Activated CD4-positive, alpha-beta memory T cell treated with anti-CD3 and anti-CD28 coated beads, Interleukin-2, amount 10 ng/mL, durations not matched to agents 7 days and 5 days (primary cell): ENCODE results near the gene ZFPL1. TPM values are rescaled to one million over a fixed set of nuclear protein-coding genes. Genes with fewer than 3 reads are reported as not detected.
A peak's percentile ranks its signal among the peaks of the same experiment; 100 is the strongest.

Experiments
- CTCF ChIA-PET: fragments of 350-600 bp; sonication (Branson Sonifier 250); formaldehyde crosslinking; loops from one replicate; lab custom pipeline; 2021; ENCODE audit warnings: antibody characterized with exemption, inconsistent platforms; lab: Charles Lee
- POLR2A ChIA-PET: fragments of 350-600 bp; sonication (Branson Sonifier 250); formaldehyde crosslinking; loops from one replicate; lab custom pipeline; 2021; ENCODE audit warnings: antibody characterized with exemption; lab: Charles Lee
- DNase-seq: peaks from one replicate; pipeline ENCODE4 v3.0.0-alpha.2; 2020
- H3K27ac Mint-ChIP-seq: one replicate; pipeline ENCODE4 v1.8.0; 2021; ENCODE audit warnings: mild to moderate bottlenecking, mixed read lengths
- H3K27me3 Mint-ChIP-seq: one replicate; pipeline ENCODE4 v1.8.0; 2021; ENCODE audit warnings: mixed read lengths
- H3K36me3 Mint-ChIP-seq: one replicate; pipeline ENCODE4 v1.8.0; 2021; ENCODE audit warnings: low read depth, mixed read lengths
- H3K4me1 Mint-ChIP-seq: one replicate; pipeline ENCODE4 v1.8.0; 2021; ENCODE audit warnings: mixed read lengths
- H3K4me3 Mint-ChIP-seq: one replicate; pipeline ENCODE4 v1.8.0; 2021; ENCODE audit warnings: mild to moderate bottlenecking, mixed read lengths
- H3K9me3 Mint-ChIP-seq: one replicate; pipeline ENCODE4 v1.8.0; 2021; ENCODE audit warnings: mixed read lengths
- total RNA-seq, 2 experiments: library from RNA; stranded (reverse); gene quantifications; one replicate each; pipeline ENCODE4 v1.2.3, GENCODE V29; 2021

ZFPL1 gene
- total RNA-seq, 2 experiments from 2014 or later: 30.1 to 31.6 TPM

DNA sequence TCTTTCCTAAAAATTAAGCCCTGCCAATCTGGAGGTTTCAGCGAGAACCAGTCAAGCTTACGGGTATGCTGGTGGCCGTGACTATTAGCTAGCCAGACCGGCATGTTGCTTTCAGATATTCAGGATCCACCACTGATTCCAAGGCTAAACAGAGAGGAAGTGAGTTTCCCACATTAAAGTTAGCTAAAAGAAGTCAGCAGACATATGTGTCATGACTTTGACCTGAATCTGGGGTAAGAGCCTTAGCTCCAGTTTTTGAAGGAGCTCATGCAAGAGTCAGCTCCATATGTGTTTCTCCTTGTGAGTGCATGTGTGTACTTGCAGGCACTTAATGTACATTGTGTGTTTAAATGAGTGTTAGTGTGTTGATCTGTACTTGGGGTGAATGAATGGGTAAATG is 1.4 kb downstream of the ZFPL1 start:
- DNase-seq: no peak
- H3K27ac Mint-ChIP-seq: peak overlapping the region; percentile 88
- H3K4me1 Mint-ChIP-seq: peaks cover 48% of the 10 kb centered on the region
- peaks cover 63% of the 10 kb centered on the region for H3K36me3 Mint-ChIP-seq
- H3K27me3 Mint-ChIP-seq: no peaks in the 10 kb centered on the region
- H3K4me3 Mint-ChIP-seq: peak overlapping the region; percentile 91
- ChIA-PET CTCF (no interaction called here), POLR2A (interaction anchor here (0.9 to 3.0 kb wide), 3 partner anchors 10 to 71 kb away, joined by 4 to 31 read pairs (median 7); partner anchors contain the start of genes ARL2, FAU, MRPL49 and VPS51)
- no peaks in the 10 kb centered on the region for H3K9me3 Mint-ChIP-seq

DNA sequence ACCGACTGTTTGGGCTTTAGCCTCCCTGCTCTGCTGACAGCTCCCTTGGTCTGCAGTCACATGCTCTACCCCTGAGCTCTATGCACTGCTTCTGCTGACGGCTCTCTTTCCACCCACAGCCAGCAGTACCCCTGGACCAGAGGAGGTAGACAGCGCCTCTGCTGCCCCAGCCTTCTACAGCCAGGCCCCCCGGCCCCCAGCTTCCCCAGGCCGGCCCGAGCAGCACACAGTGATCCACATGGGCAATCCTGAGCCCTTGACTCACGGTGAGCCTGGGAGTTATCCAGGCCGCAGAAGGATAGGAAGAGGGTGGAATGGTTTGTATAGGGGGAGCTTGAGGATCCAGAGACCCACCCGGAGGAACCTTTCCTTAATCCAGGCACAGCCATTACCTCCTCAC is 2.8 kb downstream of the ZFPL1 start:
- no peaks in the 10 kb centered on the region for H3K27me3 Mint-ChIP-seq
- H3K4me1 Mint-ChIP-seq: peaks cover 35% of the 10 kb centered on the region
- H3K9me3 Mint-ChIP-seq: no peaks in the 10 kb centered on the region
- ChIA-PET POLR2A (interaction anchor here (3.0 kb wide), 1 partner anchor 9 kb away, joined by 31 read pairs; the partner anchor contains the start of gene VPS51), CTCF (interaction anchor here (1.0 kb wide), 1 partner anchor 35 kb away, joined by 3 read pairs; the partner anchor contains the start of genes FAU and MRPL49)
- H3K36me3 Mint-ChIP-seq: peaks cover 52% of the 10 kb centered on the region
- H3K27ac Mint-ChIP-seq: no peak overlapping the region
- DNase-seq: no peak
- H3K4me3 Mint-ChIP-seq: no peak overlapping the region

DNA sequence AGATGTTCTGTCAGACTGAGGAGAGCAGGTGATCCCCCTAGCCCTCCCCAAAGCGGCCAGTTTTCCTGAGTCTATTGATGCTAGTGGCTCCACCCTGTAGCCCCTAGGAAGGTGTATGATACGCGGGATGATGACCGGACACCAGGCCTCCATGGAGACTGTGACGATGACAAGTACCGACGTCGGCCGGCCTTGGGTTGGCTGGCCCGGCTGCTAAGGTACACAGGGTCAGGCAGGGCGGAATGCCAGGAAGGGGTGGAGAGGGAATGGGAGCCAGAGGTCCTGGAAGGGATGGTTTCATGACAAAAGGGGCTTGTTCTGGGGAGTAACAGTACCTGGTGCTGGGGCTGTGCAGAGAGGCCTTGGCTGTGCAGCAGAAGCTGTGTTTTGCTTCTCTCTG is 3.2 kb downstream of the ZFPL1 start:
- Mint-ChIP-seq H3K4me3 (no peak overlapping the region), H3K36me3 (peaks cover 48% of the 10 kb centered on the region), H3K9me3 (no peaks in the 10 kb centered on the region), H3K27me3 (no peaks in the 10 kb centered on the region), H3K27ac (no peak overlapping the region), H3K4me1 (peaks cover 31% of the 10 kb centered on the region)
- no peak for DNase-seq
- ChIA-PET POLR2A (interaction anchor here (3.0 kb wide), 1 partner anchor 8 kb away, joined by 31 read pairs; the partner anchor contains the start of gene VPS51), CTCF (interaction anchor here (1.0 kb wide), 1 partner anchor 35 kb away, joined by 3 read pairs; the partner anchor contains the start of genes FAU and MRPL49)

DNA sequence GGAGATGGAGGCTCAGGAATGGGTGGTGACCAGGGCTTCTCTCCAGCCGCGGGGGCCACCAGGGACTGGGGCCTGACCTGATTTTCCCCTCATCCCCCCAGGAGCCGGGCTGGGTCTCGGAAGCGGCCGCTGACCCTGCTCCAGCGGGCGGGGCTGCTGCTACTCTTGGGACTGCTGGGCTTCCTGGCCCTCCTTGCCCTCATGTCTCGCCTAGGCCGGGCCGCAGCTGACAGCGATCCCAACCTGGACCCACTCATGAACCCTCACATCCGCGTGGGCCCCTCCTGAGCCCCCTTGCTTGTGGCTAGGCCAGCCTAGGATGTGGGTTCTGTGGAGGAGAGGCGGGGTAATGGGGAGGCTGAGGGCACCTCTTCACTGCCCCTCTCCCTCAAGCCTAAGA is 3.8 kb downstream of the ZFPL1 start:
- no peaks in the 10 kb centered on the region for H3K27me3 Mint-ChIP-seq
- H3K4me1 Mint-ChIP-seq: peaks cover 25% of the 10 kb centered on the region
- DNase-seq: no peak
- CTCF ChIA-PET: no interaction called here
- H3K36me3 Mint-ChIP-seq: peaks cover 42% of the 10 kb centered on the region
- no peaks in the 10 kb centered on the region for H3K9me3 Mint-ChIP-seq
- no peak overlapping the region for H3K4me3 Mint-ChIP-seq
- POLR2A ChIA-PET: no interaction called here
- H3K27ac Mint-ChIP-seq: no peak overlapping the region

DNA sequence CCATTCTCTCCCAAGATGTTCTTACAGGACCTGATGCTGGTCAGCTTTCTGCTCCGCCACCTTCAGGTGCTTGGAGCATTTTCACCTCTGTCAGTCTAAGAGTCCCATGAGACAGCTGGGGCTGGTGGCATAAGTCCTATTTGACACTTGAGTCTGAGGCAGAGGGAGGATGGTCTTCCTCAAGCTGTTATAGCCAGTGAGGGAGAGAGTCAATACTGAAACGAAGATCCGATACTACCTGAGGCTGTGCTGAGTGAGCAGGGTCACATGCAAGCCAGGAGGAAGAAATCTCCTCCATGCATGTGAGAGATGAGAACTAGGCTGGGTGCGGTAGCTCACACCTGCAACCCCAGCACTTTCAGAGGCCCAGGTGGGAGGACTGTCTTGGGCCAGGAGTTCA is 5.6 kb downstream of the ZFPL1 start:
- H3K9me3 Mint-ChIP-seq: no peaks in the 10 kb centered on the region
- no peak for DNase-seq
- CTCF ChIA-PET: no interaction called here
- no peaks in the 10 kb centered on the region for H3K27me3 Mint-ChIP-seq
- peaks cover 26% of the 10 kb centered on the region for H3K36me3 Mint-ChIP-seq
- peaks cover 13% of the 10 kb centered on the region for H3K4me1 Mint-ChIP-seq
- no peak overlapping the region for H3K4me3 Mint-ChIP-seq
- no peak overlapping the region for H3K27ac Mint-ChIP-seq
- POLR2A ChIA-PET: interaction anchor here (2.0 kb wide), 1 partner anchor 9 kb away, joined by 8 read pairs; no protein-coding TSS in a partner anchor

DNA sequence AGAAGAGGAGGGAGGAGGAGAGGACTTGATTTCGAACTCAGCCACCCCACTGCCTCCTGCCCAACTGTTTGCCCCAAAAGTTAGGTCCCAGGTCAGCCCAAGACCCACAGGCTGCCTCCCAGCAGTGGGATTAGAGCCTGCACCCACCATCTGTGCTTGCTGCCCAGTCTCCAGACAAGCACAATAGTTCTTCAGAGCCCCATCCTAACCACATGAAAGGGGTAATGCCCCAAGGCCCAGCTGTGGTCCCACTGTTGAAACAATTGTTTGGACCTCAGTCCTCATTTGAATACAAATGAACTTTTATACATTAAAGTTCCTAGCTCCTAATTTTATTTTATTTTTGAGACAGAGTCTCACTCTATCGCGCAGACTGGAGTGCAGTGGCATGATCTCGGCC is 6.6 kb downstream of the ZFPL1 start:
- H3K27ac Mint-ChIP-seq: no peak overlapping the region
- POLR2A ChIA-PET: interaction anchor here (0.6 to 1.3 kb wide), 2 partner anchors 21 to 615 kb away, joined by 3 to 4 read pairs; partner anchors contain the start of gene TM7SF2
- CTCF ChIA-PET: no interaction called here
- H3K4me1 Mint-ChIP-seq: peaks cover 5% of the 10 kb centered on the region
- DNase-seq: no peak
- H3K4me3 Mint-ChIP-seq: no peak overlapping the region
- no peaks in the 10 kb centered on the region for H3K27me3 Mint-ChIP-seq
- H3K9me3 Mint-ChIP-seq: no peaks in the 10 kb centered on the region
- H3K36me3 Mint-ChIP-seq: peaks cover 22% of the 10 kb centered on the region

DNA sequence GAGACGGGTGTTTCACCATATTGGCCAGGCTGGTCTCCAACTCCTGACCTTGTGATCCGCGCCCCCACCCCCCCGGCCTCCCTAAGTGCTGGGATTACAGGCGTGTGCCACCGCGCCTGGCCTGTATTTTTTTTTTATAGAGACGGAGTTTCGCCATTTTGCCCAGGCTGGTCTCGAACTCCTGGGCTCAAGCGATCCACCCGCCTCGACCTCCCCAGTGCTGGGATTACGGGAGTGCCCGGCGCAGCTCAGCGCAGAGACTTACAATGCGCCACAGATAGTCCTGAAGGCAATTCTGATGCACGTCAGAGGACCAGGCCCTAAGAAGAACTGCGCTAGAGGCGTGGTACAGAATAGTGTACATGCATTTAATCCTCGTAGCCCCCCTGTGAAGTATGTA is 11.4 kb downstream of the ZFPL1 start:
- CTCF ChIA-PET: interaction anchor here (1.7 to 6.8 kb wide), 2 partner anchors 16 to 26 kb away, joined by 3 to 89 read pairs; partner anchors contain the start of genes FAU, MRPL49 and TM7SF2
- H3K27me3 Mint-ChIP-seq: no peaks in the 10 kb centered on the region
- peaks cover 11% of the 10 kb centered on the region for H3K36me3 Mint-ChIP-seq
- H3K9me3 Mint-ChIP-seq: no peaks in the 10 kb centered on the region
- H3K4me1 Mint-ChIP-seq: peaks cover 25% of the 10 kb centered on the region
- peak overlapping the region; percentile 97 for H3K4me3 Mint-ChIP-seq
- no peak for DNase-seq
- H3K27ac Mint-ChIP-seq: peak overlapping the region; percentile 96
- POLR2A ChIA-PET: interaction anchor here (1.1 to 6.2 kb wide), 10 partner anchors 9 to 181 kb away, joined by 3 to 83 read pairs (median 18); partner anchors contain the start of genes ARL2, CDCA5, FAU and MRPL49

DNA sequence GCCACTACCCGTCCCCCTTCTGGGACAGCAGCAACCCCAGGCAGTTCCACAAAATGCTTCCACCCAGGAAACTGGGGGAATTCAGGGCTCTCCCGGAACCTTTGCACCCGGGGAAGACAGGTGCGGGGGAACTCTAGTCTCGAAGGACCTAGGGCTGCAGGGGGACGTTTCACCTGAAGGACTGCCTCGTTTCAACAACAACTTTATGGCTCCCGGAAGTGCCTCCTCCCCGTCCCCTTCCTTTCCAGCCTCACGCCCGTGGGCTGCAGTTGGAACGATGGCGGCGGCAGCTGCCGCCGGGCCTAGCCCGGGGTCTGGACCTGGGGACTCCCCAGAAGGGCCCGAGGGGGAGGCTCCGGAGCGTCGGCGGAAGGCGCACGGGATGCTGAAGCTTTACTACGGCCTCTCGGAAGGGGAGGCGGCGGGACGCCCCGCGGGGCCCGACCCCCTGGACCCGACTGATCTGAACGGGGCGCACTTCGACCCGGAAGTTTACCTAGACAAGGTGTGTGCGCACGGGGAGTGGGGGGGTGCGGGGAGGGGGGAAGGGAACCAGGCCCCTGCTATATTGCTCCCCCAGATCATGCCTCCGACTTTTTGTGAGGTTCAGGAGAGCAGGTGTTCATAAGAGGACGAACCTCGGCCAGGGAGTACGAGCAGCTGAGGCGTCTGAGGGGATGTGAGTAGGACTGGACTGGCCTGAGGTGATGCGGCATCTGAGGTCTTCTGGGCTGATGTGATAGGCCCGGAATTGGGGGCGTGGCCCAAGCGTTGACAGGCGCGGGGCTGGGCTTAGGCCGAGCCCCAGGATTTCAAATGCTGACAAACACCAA is 12.2 kb downstream of the ZFPL1 start, which contains the start of gene VPS51:
Gene VPS51 (plus strand): TSS at position 241 of the 833 bp plus-strand sequence. CDS start 37 bp downstream, at position 278.
- H3K36me3 Mint-ChIP-seq: peaks cover 10% of the 10 kb centered on the region
- ChIA-PET POLR2A (interaction anchor here (0.8 to 6.2 kb wide), 25 partner anchors 9 to 517 kb away, joined by 3 to 83 read pairs (median 5); partner anchors contain the start of genes ARL2, CAPN1, CDCA5 and FAU), CTCF (interaction anchor here (1.1 to 6.8 kb wide), 6 partner anchors 13 to 82 kb away, joined by 3 to 89 read pairs (median 4); partner anchors contain the start of genes ARL2, FAU, MRPL49 and TM7SF2)
- H3K27ac Mint-ChIP-seq: peak within 1 kb of the TSS; percentile 96
- H3K4me3 Mint-ChIP-seq: peak within 1 kb of the TSS; percentile 97
- H3K9me3 Mint-ChIP-seq: no peaks in the 10 kb centered on the region
- DNase-seq: peak; percentile 91
- H3K4me1 Mint-ChIP-seq: peaks cover 25% of the 10 kb centered on the region
- H3K27me3 Mint-ChIP-seq: no peaks in the 10 kb centered on the region

DNA sequence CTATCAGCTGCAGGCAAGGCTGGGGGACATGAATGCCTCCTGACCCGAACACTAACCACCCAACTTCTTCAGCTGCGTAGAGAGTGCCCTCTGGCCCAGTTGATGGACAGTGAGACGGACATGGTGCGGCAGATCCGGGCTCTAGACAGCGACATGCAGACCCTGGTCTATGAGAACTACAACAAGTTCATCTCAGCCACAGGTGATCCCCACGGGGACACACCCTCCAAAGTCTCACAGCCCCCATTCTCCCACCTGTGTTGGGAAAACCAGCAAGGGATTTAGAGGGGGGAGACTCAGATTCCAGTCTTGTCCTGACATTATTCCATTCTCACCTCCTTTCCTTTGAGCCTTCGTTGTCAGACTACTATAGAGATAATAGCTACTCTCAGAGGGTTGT is 12.9 kb downstream of the ZFPL1 start:
- Mint-ChIP-seq H3K9me3 (no peaks in the 10 kb centered on the region), H3K27me3 (no peaks in the 10 kb centered on the region), H3K4me1 (peaks cover 25% of the 10 kb centered on the region), H3K4me3 (peak overlapping the region; percentile 97), H3K36me3 (peaks cover 13% of the 10 kb centered on the region), H3K27ac (peak overlapping the region; percentile 96)
- CTCF ChIA-PET: interaction anchor here (1.1 to 6.8 kb wide), 5 partner anchors 14 to 83 kb away, joined by 3 to 89 read pairs (median 5); partner anchors contain the start of genes ARL2, TM7SF2 and ZNHIT2
- no peak for DNase-seq
- POLR2A ChIA-PET: interaction anchor here (0.8 to 6.2 kb wide), 25 partner anchors 8 to 517 kb away, joined by 3 to 83 read pairs (median 7); partner anchors contain the start of genes ARL2, CAPN1, CDCA5 and FAU

DNA sequence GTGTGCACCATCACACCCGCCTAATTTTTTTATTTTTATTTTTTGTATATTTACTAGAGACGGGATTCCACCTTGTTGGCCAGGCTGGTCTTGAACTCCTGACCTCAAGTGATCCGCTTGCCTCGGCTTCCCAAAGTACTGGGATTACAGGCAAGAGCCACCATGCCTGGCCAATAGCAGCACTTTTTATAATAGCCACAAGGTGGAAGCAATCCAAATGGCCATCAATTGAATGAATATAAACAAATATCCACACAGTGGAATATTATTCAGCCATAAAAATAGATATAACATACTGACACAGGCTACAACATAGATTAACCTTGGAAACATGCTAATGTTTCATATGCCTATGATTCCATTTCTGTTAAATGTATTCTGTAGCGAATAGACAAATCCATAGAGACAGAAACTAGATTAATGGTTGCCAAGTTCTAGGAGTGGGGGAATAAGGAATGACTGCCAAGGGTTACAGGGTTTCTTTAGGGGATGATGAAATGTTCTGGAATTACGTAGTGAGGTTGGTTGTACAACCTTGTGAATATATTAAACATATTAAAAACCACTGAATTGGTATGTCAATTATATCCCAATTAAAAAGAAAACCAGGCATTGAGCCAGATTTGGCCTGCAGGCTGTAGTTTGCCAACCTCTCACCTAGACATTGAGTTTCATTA is 16.8 kb downstream of the ZFPL1 start:
- H3K9me3 Mint-ChIP-seq: no peaks in the 10 kb centered on the region
- H3K27me3 Mint-ChIP-seq: no peaks in the 10 kb centered on the region
- no peak overlapping the region for H3K27ac Mint-ChIP-seq
- DNase-seq: no peak
- no peak overlapping the region for H3K4me3 Mint-ChIP-seq
- peaks cover 26% of the 10 kb centered on the region for H3K36me3 Mint-ChIP-seq
- POLR2A ChIA-PET: interaction anchor here (0.6 to 5.3 kb wide), 2 partner anchors 17 kb away, joined by 3 to 49 read pairs; partner anchors contain the start of genes CDCA5 and ZNHIT2
- H3K4me1 Mint-ChIP-seq: peaks cover 38% of the 10 kb centered on the region
- CTCF ChIA-PET: interaction anchor here (1.0 to 6.8 kb wide), 3 partner anchors 10 to 17 kb away, joined by 3 to 89 read pairs (median 5); partner anchors contain the start of genes TM7SF2 and ZNHIT2

DNA sequence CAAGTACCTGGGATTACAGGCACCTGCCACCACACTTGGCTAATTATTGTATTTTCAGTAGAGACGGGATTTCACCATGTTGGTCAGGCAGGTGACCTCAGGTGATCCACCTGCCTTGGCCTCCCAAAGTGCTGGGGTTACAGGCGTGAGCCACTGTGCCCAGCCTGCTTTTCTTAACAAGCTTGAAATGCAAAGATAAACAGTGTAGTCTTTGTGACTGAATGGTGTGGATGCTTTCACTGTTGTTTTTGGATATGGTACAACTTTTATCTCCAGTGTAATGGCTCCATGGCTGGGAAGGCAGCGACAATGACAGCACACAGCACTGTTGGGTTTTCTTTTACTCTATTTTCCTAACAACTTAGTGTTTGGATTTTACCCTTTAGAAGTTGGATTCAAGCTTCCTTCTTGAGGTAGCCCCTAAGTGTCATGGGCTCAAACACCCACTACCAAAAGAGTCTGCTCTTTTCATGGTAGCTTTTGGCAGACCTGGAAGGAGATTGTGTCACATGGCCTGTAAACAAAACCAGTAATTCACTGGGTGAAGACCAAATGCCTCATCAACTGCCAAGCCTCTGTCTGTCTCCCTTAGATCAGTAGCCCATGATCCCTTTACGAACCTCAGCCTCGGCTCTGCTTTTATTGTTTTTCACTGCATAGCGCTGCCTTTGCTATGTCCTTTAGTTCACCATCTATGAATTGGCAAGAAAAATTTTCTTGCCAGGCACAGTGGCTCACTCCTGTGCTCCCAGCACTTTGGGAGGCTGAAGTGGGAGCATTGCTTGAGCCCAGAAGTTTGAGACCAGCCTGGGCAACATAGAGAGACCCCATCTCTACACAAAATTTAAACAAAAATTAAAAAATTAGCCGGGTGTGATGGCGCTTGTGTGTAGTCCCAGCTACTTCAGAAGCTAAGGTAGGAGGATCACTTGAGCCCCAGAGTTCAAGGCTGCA is 18.4 kb downstream of the ZFPL1 start:
- H3K27ac Mint-ChIP-seq: no peak overlapping the region
- no peaks in the 10 kb centered on the region for H3K27me3 Mint-ChIP-seq
- no peak overlapping the region for H3K4me3 Mint-ChIP-seq
- peaks cover 31% of the 10 kb centered on the region for H3K4me1 Mint-ChIP-seq
- ChIA-PET POLR2A (interaction anchor here (1.6 to 1.8 kb wide), 3 partner anchors 9 to 32 kb away, joined by 3 to 6 read pairs (median 4); partner anchors contain the start of genes FAU, MRPL49, SYVN1 and TM7SF2), CTCF (interaction anchor here (0.8 to 2.6 kb wide), 4 partner anchors 8 to 250 kb away, joined by 3 to 9 read pairs (median 4); partner anchors contain the start of gene TM7SF2)
- H3K36me3 Mint-ChIP-seq: peaks cover 35% of the 10 kb centered on the region
- H3K9me3 Mint-ChIP-seq: no peaks in the 10 kb centered on the region
- DNase-seq: no peak
